ENCODE results near the gene GPR35.

GPR35 gene

GRCh38 chr2:240645346-240645745 lies 20.1 kb downstream of the GPR35 start:
- H3K9me3 ChIP-seq (ENCODE audit: control insufficient read depth, insufficient read depth, low read length): peaks cover 8% of the 10 kb centered on the region; the same call in 1 of the 2 replicates
- H3K27me3 ChIP-seq (ENCODE audit: control insufficient read depth, low read length): peaks cover 9% of the 10 kb centered on the region; the same call in 1 of the 2 replicates
- H3K9me2 ChIP-seq (replicated peaks; ENCODE audit: control insufficient read depth, low read length): no peaks in the 10 kb centered on the region
- no peaks in the 10 kb centered on the region for H3K79me2 ChIP-seq (ENCODE audit: control insufficient read depth, low read length)
- H3K4me1 ChIP-seq (ENCODE audit: control insufficient read depth, low read length): no peaks in the 10 kb centered on the region
- no peak overlapping the region for H3K4me3 ChIP-seq (ENCODE audit: low read length)
- TF ChIP-seq CTCF (IDR thresholded peaks at IDR 0.05; ENCODE audit: low read depth, low read length, poor library complexity, severe bottlenecking): no peak
- no peak for TF ChIP-seq EZH2phosphoT487 (IDR thresholded peaks at IDR 0.05; ENCODE audit: borderline replicate concordance, low read length)
- H3K36me3 ChIP-seq (ENCODE audit: control insufficient read depth, low read length): no peaks in the 10 kb centered on the region
- no peak overlapping the region for H3K27ac ChIP-seq (ENCODE audit: low read depth, low read length)
- H3K4me2 ChIP-seq (ENCODE audit: low read length): no peak overlapping the region
- no peaks in the 10 kb centered on the region for H3F3A ChIP-seq (ENCODE audit: control insufficient read depth, insufficient read depth)
- no peaks in the 10 kb centered on the region for H4K20me1 ChIP-seq (ENCODE audit: control insufficient read depth, insufficient read depth, low read depth, low read length)

GRCh38 chr2:240645801-240646175 lies 20.5 kb downstream of the GPR35 start:
- Histone ChIP-seq H3K27ac (ENCODE audit: low read depth, low read length) (no peak overlapping the region), H3K9me3 (ENCODE audit: control insufficient read depth, insufficient read depth, low read length) (peaks cover 8% of the 10 kb centered on the region; the same call in 1 of the 2 replicates), H3K4me3 (ENCODE audit: low read length) (no peak overlapping the region), H3K9me2 (replicated peaks; ENCODE audit: control insufficient read depth, low read length) (no peaks in the 10 kb centered on the region), H3K4me2 (ENCODE audit: low read length) (no peak overlapping the region), H3K4me1 (ENCODE audit: control insufficient read depth, low read length) (no peaks in the 10 kb centered on the region), H3K36me3 (ENCODE audit: control insufficient read depth, low read length) (no peaks in the 10 kb centered on the region), H3F3A (ENCODE audit: control insufficient read depth, insufficient read depth) (no peaks in the 10 kb centered on the region), H3K27me3 (ENCODE audit: control insufficient read depth, low read length) (peaks cover 9% of the 10 kb centered on the region; the same call in 1 of the 2 replicates), H4K20me1 (ENCODE audit: control insufficient read depth, insufficient read depth, low read depth, low read length) (no peaks in the 10 kb centered on the region), H3K79me2 (ENCODE audit: control insufficient read depth, low read length) (no peaks in the 10 kb centered on the region)
- TF ChIP-seq EZH2phosphoT487 (IDR thresholded peaks at IDR 0.05; ENCODE audit: borderline replicate concordance, low read length) (no peak), CTCF (IDR thresholded peaks at IDR 0.05; ENCODE audit: low read depth, low read length, poor library complexity, severe bottlenecking) (no peak)

GRCh38 chr2:240646176-240646899 lies 21.1 kb downstream of the GPR35 start:
- H3K4me2 ChIP-seq (ENCODE audit: low read length): no peak overlapping the region
- H3K27ac ChIP-seq (ENCODE audit: low read depth, low read length): no peak overlapping the region
- H3K9me2 ChIP-seq (replicated peaks; ENCODE audit: control insufficient read depth, low read length): no peaks in the 10 kb centered on the region
- H3K36me3 ChIP-seq (ENCODE audit: control insufficient read depth, low read length): no peaks in the 10 kb centered on the region
- H3K9me3 ChIP-seq (ENCODE audit: control insufficient read depth, insufficient read depth, low read length): peaks cover 8% of the 10 kb centered on the region; the same call in 1 of the 2 replicates
- no peaks in the 10 kb centered on the region for H3F3A ChIP-seq (ENCODE audit: control insufficient read depth, insufficient read depth)
- peaks cover 9% of the 10 kb centered on the region; the same call in 1 of the 2 replicates for H3K27me3 ChIP-seq (ENCODE audit: control insufficient read depth, low read length)
- H4K20me1 ChIP-seq (ENCODE audit: control insufficient read depth, insufficient read depth, low read depth, low read length): no peaks in the 10 kb centered on the region
- H3K79me2 ChIP-seq (ENCODE audit: control insufficient read depth, low read length): no peaks in the 10 kb centered on the region
- no peak for TF ChIP-seq EZH2phosphoT487 (IDR thresholded peaks at IDR 0.05; ENCODE audit: borderline replicate concordance, low read length)
- TF ChIP-seq CTCF (IDR thresholded peaks at IDR 0.05; ENCODE audit: low read depth, low read length, poor library complexity, severe bottlenecking): no peak
- H3K4me3 ChIP-seq (ENCODE audit: low read length): no peak overlapping the region
- H3K4me1 ChIP-seq (ENCODE audit: control insufficient read depth, low read length): no peaks in the 10 kb centered on the region

Data from DOHH2 (cell line).